Activated naive CD4-positive, alpha-beta T cell treated with anti-CD3 and anti-CD28 coated beads, Interleukin-2, amount 50 U/mL, for 16 hours (primary cell): ENCODE measurements around the gene GK.
"Not testable (repeated sequence)": the region's sequence is repeated elsewhere in the genome, so short reads cannot be mapped to it uniquely, and the experiment has no call there.

Experiments
- DNase-seq: peaks from one replicate; pipeline ENCODE4 v3.0.0-alpha.2; 2020

GK gene

DNA sequence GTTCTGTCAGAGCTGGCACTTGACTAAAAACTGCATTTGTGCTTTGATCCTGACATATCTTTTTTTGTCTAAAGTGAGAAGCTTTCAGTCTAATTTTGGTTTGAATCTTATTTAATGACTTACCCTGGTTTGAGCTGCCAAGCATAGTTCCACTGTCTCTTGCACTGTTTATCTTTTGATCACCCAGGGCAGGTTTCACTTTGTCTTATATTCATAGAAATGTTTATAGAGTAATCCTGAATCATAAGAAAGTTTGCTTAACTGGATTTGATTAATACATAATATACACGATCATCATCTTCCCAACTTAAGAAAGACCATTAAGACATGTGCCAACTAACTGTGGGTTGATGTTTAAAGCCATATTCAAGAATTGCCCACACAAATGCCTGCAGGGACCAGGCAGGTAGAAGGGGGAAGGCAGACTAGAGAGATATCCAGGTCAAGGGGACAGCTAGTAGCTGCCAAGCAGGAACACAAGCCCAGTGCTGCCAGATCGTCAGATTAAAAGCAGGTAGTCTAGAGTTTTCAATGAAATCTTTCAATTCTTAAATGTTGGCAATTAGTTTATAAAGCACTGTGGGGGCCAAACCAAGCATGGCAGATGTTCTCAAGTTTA is 1.9 kb downstream of the GK start:
- DNase-seq: no peak

DNA sequence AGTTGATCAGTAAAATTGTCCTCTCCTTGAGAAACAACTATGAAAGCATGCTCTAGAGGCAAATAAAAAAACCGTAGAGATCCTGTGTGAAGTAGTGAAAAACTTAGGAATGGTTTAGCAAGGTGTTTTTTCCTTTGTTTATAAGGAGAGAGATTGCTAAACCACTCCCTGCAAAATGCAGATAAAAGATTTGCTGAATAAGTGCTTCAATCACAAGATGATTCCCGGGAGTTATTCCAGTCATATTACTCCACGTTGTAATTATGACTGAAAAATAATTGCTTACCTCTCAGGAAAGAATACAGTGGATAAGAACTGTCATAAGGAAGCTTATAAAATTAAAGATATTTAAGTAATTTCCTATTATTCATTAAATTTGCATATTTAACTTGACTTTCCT is 2.8 kb downstream of the GK start:
- no peak for DNase-seq

DNA sequence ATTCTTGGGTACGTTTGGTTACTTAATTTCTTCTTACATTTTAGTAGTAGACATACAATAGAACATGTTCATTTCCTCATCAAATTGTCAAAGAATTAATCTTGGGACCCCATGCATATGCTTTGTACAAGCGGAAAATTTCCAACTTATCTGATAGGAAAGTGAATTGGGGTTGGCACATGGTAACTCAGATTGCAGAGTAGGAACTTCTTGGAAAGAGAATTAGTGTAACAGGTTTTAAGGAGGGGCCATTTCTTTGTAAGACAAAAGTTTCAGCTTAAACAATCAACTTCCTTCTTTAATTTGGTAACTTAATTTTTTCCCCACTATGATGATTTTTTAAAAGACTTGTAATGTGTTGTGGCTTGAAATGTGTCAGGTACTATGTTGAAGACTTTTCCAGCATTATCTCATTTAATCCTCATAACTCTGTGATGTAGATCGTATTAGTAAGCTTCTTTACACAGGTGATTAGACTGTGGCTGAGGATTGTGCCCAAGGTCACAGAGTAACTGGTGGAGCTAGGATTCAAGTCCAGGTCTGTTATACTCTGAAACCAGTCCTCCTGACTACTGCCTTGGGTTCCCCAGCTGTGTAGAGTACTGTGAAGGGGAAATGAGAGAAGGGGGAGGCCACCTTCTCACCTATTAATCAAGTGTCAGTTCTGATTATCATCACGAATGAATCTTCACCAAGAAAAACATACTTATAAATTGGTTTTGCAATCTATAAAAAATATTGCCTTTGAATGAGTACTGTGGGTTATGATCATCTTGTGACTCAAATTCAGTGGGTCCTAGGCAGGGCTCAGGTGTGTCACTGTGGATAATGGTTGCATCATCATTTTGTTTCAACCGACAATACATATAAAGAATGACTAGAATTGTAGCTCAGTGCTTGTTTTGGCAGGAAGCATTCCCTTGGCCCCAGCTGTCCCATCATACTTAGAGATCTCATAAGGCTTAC is 4.3 kb downstream of the GK start:
- DNase-seq: peak; percentile 17

DNA sequence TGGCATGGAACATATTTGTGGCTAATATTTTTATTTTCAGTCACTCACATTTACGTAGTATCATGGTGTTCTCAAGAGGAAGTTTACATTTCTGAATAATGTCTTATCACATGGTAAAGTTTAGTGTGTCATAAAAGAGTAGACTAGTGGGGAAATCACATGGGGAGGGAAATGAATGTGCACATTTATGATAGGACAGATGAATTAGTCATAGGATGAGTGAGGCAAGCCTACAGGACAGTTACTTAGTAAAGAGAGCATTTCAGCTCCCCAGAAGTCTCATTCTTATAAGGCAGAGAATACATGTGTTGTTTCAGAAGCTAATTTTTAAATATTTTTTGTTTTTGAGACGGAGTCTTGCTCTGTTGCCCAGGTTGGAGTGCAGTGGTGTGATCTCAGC is 6.2 kb downstream of the GK start:
- no peak for DNase-seq

DNA sequence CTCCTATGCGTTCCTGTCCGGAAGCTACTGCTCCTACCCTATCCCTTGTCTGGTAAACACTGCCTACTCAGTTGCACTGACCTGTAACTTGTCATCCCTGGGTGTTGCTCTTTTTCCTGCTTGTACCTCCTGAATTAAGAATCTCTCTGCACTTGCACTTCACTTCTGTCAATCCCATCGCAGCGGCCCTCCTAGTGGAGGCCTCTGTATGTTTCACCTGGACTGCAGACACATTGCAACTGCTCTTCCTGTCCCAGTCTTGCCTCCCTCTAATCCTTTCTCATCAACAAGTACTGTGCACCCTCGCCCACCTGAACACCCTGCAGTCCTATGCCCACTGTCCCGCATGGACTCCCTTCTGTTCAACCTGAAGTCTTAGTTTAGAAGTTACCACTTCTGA is 8.0 kb downstream of the GK start:
- DNase-seq: no peak

DNA sequence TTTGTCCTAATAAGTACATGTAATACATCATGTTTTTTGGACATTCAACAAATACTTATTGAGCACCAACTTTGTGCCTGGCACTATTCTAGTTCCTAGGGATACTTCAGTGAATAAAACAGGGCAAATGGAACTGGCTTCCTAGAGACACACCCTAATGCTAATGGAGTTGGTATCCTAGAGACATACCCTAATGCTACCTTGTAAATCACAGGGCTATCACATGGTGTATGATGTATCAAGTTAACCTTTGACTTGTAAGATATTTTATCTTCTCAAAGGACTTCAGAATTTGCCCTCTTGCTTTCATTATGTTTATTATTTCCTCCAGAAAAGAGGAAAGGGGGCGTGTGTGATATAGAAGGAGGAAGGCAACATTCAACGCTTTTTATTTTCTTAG is 10.1 kb downstream of the GK start:
- DNase-seq: no peak

DNA sequence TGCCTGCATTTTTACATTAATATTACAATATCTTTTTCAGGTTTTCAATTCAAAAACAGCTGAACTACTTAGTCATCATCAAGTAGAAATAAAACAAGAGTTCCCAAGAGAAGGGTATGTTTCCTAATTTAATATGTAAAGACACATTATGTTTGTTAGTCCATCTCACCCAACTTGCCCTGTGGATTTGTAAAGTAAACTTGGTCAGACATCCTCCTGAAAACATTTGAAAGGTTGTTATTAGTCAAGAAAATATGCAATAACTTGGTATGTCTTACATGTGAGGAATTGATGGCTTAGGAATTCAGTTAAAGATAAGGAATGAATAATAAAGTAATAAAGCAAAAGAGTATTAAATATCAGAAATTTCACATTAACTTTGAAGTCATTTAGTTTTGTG is 12.2 kb downstream of the GK start:
- no peak for DNase-seq

DNA sequence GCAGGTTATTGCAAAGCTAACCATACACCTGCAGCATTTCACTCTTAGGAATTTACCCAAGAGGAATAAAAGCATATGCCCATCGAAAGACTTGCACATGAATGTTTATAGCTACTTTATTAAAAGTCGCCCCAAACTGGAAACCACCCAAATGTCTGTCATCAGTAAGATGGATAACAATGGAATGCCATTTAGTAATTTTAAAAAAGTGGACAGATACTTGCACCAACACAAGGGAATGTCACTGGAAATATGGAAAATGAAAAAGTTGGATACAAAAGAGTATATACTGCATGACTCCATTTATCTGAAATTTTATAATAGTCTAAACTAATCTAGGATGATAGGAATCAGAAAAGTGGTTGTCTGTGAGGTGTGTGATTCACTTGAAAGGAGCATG is 12.9 kb downstream of the GK start:
- no peak for DNase-seq

DNA sequence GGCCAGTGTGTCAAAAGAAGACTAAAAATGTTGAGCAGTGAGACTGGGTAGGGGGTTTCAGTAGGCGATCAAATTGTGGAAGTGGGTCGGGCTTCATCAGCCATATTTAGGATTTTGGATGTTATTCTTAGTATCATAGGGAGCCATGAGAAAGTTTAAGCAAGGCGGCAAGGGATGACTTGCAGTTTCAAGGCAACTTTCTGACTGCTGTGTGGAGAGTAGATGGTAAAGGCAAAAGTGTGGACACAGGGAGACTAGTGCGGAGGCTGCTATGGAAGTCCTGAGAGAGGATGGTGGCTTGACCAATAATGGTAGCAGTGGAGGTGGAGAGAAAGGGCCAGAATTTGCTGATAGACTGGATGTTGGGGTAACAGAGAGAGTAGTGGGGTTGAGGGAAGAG is 15.4 kb downstream of the GK start:
- no peak for DNase-seq

DNA sequence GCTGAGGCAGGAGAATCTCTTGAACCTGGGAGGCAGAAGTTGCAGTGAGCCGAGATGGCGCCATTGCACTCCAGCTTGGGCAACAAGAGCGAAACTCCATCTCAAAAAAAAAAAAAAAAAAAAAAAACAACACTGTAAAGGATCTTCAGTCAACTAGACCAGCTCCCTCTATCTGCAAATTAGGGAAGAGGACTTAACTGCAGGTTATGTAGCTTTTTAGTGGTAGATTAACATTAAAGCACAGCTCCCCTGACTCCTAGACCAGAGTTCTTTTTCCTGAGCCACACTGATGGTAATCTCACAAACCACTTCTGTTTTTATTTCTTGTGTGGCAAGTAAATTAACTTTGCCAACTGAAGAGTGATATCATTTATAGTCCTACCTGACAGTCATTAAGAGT is 18.0 kb downstream of the GK start:
- DNase-seq: not testable (repeated sequence)

DNA sequence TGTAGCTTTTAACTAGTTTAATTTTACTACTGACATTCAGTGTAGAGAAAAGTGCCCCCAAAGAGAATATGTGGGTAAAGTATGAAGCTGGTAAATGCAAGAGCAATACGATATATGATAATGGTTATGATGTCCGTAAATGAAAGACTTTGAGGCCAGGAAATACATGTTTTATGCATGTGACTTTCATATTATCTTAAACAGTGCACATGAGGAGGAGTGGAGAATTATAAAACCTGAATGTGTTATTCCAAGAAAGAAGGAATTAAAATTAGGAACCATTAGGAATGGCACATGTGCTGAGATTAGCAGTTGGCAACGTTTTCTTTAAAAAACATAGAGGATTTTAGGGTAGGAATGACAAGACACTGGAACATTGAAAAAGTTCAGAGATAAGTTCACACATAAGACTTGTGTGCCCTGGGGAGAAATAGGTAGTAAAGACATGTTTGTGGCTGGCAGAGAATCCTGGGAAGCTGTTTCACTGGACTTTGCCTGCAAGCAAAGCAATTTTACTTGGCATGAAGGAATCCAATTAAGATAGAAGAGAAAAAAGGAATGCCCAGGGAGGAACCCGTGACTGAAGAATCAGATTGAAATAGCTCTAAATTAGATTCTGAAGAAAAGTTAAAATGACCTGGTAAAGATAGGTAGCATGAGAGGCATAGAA is 20.0 kb downstream of the GK start:
- no peak for DNase-seq

DNA sequence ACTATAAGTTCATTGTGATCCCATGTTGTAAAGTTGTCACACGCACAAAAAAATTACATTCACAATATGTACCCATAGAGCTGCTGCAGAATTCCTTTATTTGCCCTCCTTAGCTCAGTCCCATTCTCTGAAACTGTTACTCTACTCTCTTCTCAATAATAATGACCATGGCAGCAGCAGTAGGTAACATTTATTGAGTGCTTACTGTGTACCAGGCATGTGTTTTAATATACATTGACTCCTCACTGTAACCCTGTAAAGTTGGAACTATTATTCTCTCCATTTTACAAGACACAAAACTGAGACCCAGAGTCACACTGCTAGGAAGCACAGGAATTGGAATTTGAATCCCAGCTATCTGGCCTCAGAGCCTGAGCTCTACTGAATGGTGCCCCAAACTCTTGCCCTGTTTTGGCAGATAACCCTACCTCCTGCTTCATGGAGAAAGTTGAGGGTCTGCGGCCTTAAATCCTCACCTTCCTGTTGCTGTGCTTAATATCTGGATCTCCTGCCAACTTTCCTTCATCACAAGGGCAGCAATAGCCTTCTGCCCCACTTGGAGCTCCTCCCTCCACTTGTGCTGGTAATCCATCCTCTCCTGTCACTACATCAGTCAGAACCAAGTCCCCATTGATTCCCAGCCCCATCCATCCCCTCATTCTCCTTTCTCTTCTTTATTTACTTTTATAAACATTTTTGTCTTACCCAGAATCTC is 20.8 kb downstream of the GK start:
- no peak for DNase-seq

DNA sequence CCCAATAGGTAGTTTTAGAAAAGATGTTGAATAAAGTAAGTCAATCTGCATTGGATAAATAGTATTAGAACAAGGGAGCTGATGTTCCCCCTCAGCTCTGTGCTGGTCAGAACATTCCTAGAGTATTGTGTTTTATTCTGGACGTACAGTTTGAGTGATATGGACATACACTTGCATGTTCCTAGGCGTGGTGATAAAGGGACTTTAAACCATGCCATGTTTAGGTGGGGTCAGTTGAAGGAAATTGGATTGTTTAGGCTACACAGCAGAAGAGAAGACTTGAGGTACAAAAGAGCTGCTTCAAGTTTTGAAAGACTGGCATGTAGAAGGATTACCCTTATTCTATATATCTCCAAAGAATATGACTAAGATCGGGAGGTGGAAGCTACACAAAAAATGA is 21.6 kb downstream of the GK start:
- DNase-seq: no peak

DNA sequence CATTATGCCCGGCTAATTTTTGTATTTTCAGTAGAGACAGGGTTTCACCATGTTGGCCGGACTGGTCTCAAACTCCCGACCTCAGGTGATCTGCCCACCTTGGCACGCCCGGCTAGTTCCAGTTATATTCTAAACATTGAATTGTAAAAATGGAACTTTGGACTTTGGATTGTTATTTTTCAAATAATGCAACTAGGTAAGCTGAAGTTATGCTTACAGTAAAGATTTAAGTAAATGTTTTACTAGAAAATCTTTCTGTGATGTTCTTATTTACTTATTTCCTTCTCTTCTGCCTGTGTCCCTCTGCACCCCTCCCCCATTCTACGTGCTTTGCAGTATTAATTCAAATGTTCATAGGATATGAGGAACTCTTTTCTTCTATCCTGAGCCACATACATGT is 26.1 kb downstream of the GK start:
- DNase-seq: no peak

DNA sequence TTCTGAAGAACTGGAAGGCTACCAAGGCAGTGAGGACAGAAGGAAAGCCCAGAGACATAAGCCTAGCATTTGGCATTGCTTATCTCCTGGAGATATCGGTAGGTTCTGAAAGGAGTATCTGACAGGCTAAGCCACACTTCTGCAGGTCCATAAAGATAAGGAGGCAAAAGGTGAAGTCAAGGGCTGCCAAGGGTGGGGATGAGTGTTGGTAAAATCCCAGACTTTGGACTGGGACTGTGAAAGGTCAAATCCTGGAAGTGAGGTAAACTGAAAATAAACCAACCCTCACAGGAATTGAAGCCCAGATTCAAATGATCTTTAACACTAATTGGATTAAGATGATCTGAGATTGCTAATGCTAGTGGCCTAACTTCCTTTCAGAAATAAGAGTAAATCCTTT is 27.4 kb downstream of the GK start:
- DNase-seq: no peak

DNA sequence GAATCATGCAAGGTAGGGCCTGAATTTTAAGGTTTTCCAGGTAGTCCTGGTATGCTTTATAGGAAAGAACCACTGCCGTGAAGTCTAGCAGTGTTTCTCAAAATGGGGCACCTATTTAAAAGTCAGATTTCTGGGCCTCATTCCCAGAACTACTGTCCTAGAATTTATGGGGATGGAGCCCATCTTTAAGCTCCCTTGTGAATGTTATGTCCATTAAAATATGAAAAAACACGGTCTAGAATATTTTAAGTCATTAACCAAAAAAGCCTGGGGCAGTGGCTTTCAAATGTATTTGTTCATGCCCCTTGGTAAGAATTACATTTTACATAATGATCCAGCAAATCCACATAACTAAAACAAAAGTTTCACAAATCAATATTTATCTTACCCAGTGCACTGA is 35.4 kb downstream of the GK start:
- no peak for DNase-seq

DNA sequence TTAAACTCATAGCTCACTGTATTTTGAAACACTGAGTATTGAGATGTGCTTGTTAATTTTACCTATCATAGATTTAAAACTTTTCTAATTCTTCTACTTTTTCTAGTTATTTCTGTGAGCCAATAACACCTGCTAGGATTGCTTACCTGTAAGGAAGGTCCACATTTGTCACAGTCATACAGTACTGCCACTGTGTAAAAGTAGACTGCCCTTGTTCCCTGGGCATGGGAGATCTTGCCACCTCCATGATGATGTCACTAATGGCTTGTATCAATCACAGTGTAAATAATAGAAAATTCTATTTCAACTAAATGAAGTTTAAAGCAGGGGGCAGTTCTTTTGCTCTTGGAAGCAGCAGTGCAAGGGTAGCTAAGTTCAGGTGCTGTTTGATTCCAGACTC is 35.9 kb downstream of the GK start:
- no peak for DNase-seq

DNA sequence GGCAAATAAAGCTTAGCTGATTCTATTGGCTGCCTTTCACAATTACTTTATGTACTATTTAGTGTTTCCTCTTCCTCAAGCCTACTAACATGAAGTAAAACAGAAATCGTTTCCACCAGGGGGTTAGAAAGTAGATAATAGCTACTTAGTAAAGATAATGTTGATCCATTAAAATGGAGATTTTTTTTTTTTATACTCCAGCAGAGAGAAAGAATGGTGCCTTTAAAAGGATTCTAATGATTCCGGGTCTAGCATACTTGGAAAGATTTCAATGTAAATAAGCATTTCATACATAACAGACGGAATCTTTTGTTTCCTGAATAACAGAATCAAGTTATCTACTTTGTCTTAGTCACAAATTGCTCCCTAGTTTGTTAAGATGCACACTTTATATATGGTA is 37.1 kb downstream of the GK start:
- no peak for DNase-seq

DNA sequence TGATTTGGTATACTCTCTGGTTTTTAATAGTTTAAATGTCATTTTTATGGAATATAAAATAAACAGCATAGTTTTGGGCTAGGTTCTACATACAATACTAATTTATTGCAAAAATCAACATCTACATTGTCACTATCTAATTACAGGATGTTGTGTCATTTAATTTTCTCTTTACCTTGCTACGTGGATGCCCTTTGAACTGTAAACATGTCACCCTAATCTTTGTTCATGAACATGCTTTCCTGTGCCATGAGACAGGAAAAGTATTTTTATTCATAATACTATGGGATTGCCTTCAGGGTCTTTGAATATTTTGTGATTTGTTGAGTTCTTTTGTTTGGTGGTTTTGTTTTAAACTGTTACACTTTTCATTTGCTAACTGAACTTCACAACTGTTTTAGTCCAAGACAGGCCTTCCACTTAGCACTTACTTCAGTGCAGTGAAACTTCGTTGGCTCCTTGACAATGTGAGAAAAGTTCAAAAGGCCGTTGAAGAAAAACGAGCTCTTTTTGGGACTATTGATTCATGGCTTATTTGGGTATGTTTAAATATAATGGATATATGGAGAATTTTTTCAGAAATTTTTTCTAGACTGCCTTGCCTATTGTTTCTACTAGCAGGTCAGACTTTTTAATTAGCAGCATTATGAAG is 40.9 kb downstream of the GK start:
- DNase-seq: no peak

DNA sequence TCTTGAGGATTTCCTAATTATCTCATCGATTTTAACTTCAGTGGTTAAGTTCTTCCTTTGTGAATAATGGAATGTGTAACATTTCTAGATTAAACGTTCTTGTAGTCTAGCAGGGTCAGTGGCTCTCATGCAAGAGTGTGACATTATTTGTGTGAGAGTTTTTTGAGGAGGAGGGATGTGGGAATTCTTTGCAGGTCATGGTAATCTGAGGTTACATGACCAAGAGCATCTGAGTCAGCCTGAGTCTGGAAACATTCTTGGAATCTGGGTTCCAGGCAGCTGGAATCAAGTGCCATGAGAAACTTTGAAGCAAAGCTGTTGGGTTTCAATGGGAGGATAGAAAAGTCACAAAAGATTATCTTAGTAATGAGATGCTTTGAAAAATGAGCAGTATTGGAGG is 49.5 kb downstream of the GK start:
- no peak for DNase-seq

DNA sequence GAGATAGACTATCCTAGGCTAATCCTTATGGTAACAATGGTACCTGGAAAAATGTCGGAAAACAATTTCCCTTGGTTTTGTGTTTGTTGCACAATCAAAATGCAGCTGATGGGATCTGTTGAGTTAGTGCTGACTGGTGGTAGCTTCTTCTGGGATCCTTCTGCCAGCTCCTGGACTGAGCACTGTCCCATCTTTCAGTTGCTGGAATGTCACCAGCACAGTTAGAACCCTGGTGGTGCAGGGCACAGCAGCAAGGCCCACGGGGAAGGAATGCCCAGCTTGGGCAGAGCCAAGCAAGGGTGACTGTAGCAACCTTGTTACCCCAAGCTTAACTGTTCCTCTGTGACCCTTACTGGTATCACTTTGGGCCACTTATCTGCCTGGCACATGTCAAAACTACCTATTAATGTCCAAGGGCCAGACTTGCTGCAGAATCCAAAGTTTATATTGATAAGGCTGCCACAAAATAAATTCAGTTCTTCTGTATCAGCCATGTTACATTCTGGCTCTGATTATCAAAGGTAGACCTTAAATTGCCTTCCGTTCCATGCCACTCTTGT is 53.1 kb downstream of the GK start:
- no peak for DNase-seq

DNA sequence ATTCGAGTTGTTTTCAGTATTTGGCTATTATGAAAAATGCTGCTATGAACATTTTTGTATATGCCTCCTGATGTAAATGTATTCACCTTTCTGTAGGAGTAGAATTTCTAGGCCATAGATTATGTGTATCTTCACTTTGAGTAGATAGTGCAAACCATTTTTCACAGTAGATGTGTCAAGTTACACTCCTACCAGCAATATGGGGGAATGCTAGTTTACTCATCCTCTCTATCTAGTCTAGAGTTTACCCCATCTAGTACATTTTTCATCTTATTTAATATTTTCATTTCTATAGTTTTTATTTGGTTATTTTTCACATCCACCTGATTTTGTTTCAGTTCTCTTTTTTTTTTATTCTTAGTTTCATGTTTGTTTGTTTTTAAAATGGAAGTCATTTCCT is 59.0 kb downstream of the GK start:
- no peak for DNase-seq
